Renal cortex interstitium (tissue), 15 donors: ENCODE measurements around the gene RAB5IF. TPM values are rescaled to one million over a fixed set of nuclear protein-coding genes. Genes with fewer than 3 reads are reported as not detected.
"Not testable (repeated sequence)": the region's sequence is repeated elsewhere in the genome, so short reads cannot be mapped to it uniquely, and the experiment has no call there.

ENCODE experiments used
- DNase-seq, 11 donors: peaks; one replicate each; pipeline ENCODE4 v3.0.0-alpha.2; 2013; ENCODE audit warnings: low read depth in 9 of 11, low spot score in 4 of 11; ENCODE audit errors: extremely low read depth in 1 of 11
- long read RNA-seq, 16 experiments: transcript quantifications; one replicate each; lab custom pipeline, GENCODE V29; 2026
- polyA plus RNA-seq, 3 donors: library from polyadenylated mRNA; unstranded; fragments of 120-200 nt; gene quantifications; one replicate each; pipeline ENCODE4 v1.2.1, GENCODE V29; 2013; ENCODE audit not compliant: insufficient read length in 3 of 3

Gene RAB5IF, protein sequence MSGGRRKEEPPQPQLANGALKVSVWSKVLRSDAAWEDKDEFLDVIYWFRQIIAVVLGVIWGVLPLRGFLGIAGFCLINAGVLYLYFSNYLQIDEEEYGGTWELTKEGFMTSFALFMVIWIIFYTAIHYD
- polyA plus RNA-seq: 10 to 100 TPM; 55.5 to 67.2 (median 62.4) TPM
- long read RNA-seq, donor 1, transcript RAB5IF-202 (4 exons, 1,114 nt): major isoform, 37 of 38 reads
- long read RNA-seq, donor 1, partial matches to known transcripts: 0 of 38 reads
- long read RNA-seq, donor 1, other reads (novel, unspliced or antisense): 0 of 38 reads
- long read RNA-seq, donor 2, transcript RAB5IF-202 (4 exons, 1,114 nt): major isoform, 32 of 41 reads
- long read RNA-seq, donor 2, partial matches to known transcripts: 6 of 41 reads
- long read RNA-seq, donor 2, other reads (novel, unspliced or antisense): 0 of 41 reads
- long read RNA-seq, donor 3, transcript RAB5IF-202 (4 exons, 1,114 nt): major isoform, 54 of 72 reads
- long read RNA-seq, donor 3, partial matches to known transcripts: 13 of 72 reads
- long read RNA-seq, donor 3, other reads (novel, unspliced or antisense): 0 of 72 reads
- long read RNA-seq, donor 4, transcript RAB5IF-202 (4 exons, 1,114 nt): major isoform, 36 of 40 reads
- long read RNA-seq, donor 4, partial matches to known transcripts: 0 of 40 reads
- long read RNA-seq, donor 4, other reads (novel, unspliced or antisense): 0 of 40 reads
- long read RNA-seq, donor 5, transcript RAB5IF-202 (4 exons, 1,114 nt): major isoform, 65 of 84 reads
- long read RNA-seq, donor 5, partial matches to known transcripts: 12 of 84 reads
- long read RNA-seq, donor 5, other reads (novel, unspliced or antisense): 0 of 84 reads
- long read RNA-seq, donor 6, transcript RAB5IF-202 (4 exons, 1,114 nt): major isoform, 23 of 25 reads
- long read RNA-seq, donor 6, partial matches to known transcripts: 0 of 25 reads
- long read RNA-seq, donor 6, other reads (novel, unspliced or antisense): 0 of 25 reads
- long read RNA-seq, donor 7, transcript RAB5IF-202 (4 exons, 1,114 nt): major isoform, 39 of 53 reads
- long read RNA-seq, donor 7, partial matches to known transcripts: 9 of 53 reads
- long read RNA-seq, donor 7, other reads (novel, unspliced or antisense): 0 of 53 reads
- long read RNA-seq, donor 8, transcript RAB5IF-202 (4 exons, 1,114 nt): major isoform, 82 of 118 reads
- long read RNA-seq, donor 8, partial matches to known transcripts: 31 of 118 reads
- long read RNA-seq, donor 8, other reads (novel, unspliced or antisense): 0 of 118 reads
- long read RNA-seq, donor 9, transcript RAB5IF-202 (4 exons, 1,114 nt): major isoform, 48 of 50 reads
- long read RNA-seq, donor 9, partial matches to known transcripts: 0 of 50 reads
- long read RNA-seq, donor 9, other reads (novel, unspliced or antisense): 0 of 50 reads
- long read RNA-seq, donor 10, transcript RAB5IF-202 (4 exons, 1,114 nt): major isoform, 36 of 44 reads
- long read RNA-seq, donor 10, partial matches to known transcripts: 5 of 44 reads
- long read RNA-seq, donor 10, other reads (novel, unspliced or antisense): 0 of 44 reads
- long read RNA-seq, donor 11, transcript RAB5IF-202 (4 exons, 1,114 nt): major isoform, 35 of 38 reads
- long read RNA-seq, donor 11, partial matches to known transcripts: 0 of 38 reads
- long read RNA-seq, donor 11, other reads (novel, unspliced or antisense): 0 of 38 reads
- long read RNA-seq, donor 12, transcript RAB5IF-202 (4 exons, 1,114 nt): major isoform, 23 of 25 reads
- long read RNA-seq, donor 12, partial matches to known transcripts: 0 of 25 reads
- long read RNA-seq, donor 12, other reads (novel, unspliced or antisense): 0 of 25 reads
- long read RNA-seq, donor 13, transcript RAB5IF-202 (4 exons, 1,114 nt): major isoform, 97 of 129 reads
- long read RNA-seq, donor 13, partial matches to known transcripts: 25 of 129 reads
- long read RNA-seq, donor 13, other reads (novel, unspliced or antisense): 0 of 129 reads
- long read RNA-seq, donor 14, transcript RAB5IF-202 (4 exons, 1,114 nt): major isoform, 38 of 54 reads
- long read RNA-seq, donor 14, partial matches to known transcripts: 12 of 54 reads
- long read RNA-seq, donor 14, other reads (novel, unspliced or antisense): 0 of 54 reads
- long read RNA-seq, donor 15, transcript RAB5IF-202 (4 exons, 1,114 nt): major isoform, 13 of 20 reads
- long read RNA-seq, donor 15, partial matches to known transcripts: 5 of 20 reads
- long read RNA-seq, donor 15, other reads (novel, unspliced or antisense): 0 of 20 reads
- long read RNA-seq, donor 16, transcript RAB5IF-204 (5 exons, 1,170 nt): minor isoform, 6 of 108 reads
- long read RNA-seq, donor 16, transcript RAB5IF-202 (4 exons, 1,114 nt): major isoform, 99 of 108 reads
- long read RNA-seq, donor 16, partial matches to known transcripts: 0 of 108 reads
- long read RNA-seq, donor 16, other reads (novel, unspliced or antisense): 0 of 108 reads

DNA sequence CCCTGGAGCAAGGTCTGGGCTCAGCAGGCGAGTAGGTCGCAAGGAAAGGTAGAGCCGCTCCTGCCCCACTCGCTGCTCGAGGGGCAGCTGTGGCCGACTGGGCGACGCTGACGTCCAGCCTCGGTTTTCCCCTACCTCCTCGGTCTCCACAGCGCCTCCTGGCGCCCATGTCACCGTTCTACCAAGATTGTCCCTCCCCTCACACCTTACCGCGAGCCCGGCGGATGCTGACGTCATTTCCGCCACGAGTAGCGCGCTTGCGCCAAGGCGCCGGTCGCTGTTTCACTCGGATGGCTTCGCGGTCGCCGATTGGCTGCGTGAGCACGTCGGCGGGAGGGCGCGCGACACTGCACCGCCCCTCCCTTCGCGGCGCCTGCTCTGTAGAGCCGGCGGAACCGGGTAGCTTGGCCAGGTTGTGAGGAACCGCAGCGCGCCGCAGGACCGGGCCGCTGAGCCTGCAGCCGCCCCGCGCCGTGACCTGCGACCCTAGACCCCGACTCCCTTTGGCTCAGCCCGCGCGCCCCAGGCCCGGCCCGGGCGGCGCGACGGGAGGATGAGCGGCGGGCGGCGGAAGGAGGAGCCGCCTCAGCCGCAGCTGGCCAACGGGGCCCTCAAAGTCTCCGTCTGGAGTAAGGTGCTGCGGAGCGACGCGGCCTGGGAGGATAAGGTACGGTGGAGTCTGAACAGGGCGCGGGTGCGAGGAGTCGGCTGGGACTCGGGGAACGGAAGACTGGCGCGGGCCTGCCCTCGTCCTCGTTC, at the start of gene RAB5IF:
Gene RAB5IF, plus strand, starts transcription at position 381 of the 759 bp plus-strand sequence. Its CDS starts 173 bp downstream, at position 554.
- DNase-seq: peak; percentile 98 to 100 (median 99)

DNA sequence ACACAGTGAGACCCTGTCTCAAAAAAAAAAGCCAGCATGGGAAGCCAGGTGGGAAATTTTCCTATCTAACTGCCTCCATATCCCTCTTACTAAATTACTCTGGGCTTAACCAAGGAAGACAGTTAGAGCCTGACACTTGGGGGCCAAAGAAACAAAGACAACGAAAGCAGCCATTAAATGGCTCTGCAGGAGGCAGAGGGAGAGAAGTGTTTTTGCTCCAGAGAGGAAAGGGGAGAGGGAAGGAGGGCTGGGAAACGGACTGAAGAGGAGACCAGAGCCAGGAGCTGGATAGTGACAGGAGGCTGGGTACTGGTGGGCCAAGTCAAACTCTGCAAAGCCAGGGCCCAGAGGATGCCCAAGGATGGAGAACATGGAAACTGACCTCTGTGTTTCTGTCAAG, 42.9 kb upstream of the RAB5IF start:
- no peak for DNase-seq

DNA sequence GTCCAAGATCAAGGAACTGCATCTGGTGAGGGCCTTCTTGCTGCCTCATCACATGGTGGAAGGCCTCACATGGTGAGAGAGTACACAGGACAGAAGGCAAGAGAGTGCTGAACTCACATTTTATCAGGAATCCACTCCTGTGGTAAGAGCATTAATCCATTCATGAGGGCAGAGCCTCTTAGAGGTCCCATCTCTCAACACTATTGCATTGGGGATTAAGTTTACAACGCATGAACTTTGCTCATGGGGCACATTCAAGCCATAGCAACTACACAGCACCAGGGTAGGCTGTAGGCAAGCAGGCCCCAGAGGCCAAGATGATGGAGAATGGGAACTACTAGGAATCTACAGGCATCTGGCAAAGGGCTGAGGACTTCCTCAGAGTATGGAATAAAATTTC, 42.2 kb upstream of the RAB5IF start:
- DNase-seq: no peak

DNA sequence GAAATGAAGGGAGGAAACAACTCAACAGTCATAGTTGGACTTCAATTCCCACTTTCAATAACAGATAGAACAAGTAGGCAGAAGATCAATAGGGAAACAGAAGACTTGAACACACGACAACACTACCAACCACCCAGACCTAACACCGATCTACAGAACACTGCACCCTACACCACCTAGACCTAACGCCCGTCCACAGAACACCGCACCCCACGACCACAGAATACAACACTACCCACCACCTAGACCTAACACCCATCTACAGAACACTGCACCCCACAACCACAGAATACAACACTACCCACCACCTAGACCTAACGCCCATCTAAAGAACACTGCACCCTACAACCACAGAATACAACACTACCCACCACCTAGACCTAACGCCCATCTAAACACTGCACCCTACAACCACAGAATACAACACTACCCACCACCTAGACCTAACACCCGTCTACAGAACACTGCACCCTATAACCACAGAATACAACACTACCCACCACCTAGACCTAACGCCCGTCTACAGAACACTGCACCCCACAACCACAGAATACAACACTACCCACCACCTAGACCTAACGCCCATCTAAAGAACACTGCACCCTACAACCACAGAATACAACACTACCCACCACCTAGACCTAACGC, 41.4 kb upstream of the RAB5IF start:
- DNase-seq: not testable (repeated sequence)

DNA sequence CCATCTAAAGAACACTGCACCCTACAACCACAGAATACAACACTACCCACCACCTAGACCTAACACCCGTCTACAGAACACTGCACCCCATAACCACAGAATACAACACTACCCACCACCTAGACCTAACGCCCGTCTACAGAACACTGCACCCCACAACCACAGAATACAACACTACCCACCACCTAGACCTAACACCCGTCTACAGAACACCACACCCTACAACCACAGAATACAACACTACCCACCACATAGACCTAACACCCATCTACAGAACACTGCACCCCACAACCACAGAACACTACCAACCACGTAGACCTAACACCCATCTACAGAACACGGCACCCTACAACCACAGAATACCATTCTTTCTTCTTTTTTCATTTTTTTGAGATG, 40.9 kb upstream of the RAB5IF start:
- DNase-seq: not testable (repeated sequence)

DNA sequence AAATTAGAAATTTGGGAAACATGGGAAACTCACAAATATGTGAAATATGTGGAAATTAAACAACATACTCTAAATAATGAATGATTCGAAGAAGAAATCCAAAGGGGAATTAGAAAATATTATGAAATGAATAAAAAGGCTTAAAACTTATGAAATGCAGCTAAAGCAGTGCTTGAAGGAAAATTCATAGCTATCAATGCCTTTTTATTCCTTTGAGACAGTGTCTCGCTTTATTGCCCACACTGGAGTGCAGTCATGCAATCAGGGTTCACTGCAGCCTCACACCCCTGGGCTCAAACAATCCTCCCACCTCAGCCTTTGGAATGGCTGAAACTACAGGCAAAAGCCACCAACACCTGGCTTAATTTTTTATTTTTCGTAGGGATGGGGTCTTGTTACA, 40.1 kb upstream of the RAB5IF start:
- no peak for DNase-seq

DNA sequence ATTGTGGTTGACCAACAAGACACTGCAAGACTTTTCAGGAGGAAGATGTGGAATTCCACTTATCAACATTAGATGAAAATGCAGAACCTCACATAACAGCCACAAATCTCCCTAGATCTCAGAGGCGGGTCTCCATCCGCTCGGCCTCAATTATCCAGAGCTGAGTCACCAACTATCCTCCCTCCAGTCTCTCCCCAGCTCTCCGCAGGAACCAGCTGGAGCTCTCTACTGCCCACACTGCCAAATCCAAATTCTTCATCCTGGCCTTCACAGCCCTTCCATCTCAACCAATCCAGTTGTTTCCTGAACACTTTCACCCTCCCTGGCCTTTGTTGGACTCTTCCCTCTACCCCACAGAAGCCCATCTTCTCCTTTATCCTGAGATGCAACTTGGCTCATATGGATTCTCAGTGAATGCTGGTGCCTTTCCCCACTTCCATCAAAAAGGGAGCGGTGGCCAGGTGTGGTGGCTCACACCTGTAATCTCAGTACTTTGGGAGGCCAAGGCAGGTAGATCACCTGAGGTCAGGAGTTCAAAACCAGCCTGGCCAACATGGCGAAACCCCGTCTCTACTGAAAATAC, 35.6 kb upstream of the RAB5IF start:
- DNase-seq: no peak

DNA sequence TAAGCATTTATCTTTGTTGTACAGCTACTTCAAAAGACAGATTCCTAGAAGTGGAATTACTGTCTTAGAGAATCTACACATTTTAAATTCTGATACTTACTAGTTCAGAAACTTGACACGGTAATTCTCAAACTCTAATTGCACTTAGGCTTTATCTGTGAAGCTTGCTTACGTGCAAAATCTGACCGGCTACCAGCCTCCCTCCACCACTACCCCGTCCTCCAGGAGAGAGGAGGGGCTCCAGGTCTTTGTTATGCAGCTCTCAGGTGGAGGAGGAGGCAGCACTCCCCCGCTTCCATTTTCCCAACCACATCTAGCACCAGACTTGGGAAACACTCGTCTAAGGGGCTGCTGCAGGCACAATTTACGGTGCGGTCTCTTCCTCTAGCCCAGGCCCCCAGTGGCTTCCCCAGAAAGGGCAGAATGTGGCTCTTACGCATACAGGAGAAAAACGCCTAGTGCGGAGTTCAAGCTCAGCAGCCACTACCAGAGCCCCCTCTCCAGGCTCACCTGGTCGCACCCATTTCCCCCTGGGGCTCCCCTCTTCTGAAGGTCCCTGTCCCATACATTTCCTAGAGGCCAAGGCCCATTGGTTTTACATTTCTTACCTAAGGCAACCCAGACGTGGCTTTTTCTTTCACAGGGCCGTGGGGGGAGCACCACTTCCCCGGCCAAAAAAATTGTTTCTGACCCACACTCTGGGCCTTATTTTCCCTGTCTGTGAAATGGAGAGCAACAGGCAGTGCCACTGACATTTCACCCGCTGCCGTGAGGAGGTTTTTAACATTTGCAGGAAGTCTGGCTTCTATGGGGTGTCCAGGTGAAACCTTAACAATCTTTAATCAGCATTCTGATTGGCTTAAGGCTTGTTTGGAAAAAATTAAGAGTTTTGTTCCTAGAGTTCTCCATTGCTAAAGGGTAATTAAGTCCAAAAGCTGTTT, 33.7 kb upstream of the RAB5IF start:
- DNase-seq: peak in 7 of 11 donors; percentile 40 to 76 (median 53)

DNA sequence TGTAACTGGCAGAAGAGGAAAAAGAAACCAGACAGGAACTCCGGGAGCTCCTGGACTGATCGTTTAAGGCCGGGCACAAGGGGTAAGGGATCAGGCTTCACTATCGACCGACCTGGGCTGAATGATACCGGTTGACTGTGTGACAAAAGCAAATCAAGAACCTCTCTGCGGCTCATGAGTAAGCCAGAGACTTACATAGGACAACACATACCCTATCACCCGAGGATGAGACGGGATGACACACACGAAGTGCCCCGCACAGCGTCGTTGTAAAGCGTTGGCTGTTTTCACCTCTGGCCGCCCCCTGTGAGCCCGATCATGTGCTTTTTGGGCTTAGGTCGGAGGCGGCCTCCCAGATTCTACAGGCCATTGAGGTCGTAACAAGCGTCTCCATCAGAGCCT, 32.9 kb upstream of the RAB5IF start:
- no peak for DNase-seq

DNA sequence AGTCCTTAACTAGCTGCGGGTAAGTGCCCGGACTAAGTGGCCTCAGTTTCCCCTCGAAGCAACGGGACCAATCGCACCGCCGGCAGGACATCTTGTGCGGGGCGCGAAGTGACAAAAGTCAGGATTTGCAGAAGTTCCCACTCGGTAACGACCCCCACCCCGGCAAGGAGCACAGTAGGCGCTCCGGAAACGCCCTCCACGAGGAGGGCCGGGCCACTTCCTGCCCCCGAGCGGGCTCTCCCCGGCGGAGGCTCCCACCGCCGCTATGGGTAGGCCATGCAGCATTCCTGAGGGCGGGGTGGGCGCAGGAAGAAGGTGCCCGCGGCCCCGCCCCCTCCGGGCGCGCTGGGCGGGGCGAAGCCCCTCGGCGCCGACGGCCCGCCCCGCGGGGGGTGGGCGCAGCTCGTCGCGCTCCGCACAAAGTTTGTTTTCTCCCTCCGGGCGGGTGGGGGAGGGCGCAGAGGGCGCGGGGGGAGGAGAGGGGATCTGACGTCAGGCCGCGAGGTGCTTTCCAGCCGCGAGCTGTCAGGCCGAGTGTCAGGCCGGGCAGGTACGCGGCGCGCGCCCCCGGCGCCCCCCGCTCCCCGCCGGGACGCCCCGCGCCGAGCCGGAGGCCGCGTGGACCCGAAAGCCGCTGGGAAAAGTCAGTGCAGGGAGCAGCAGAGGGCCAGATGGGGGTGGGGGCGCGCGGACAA, 32.3 kb upstream of the RAB5IF start, which contains the start of gene TGIF2:
Gene TGIF2, plus strand, starts transcription at position 495 of the 695 bp plus-strand sequence. CDS start 5,178 bp downstream, outside the sequence.
- DNase-seq: peak in 10 of 11 donors; percentile 68 to 94 (median 90)

DNA sequence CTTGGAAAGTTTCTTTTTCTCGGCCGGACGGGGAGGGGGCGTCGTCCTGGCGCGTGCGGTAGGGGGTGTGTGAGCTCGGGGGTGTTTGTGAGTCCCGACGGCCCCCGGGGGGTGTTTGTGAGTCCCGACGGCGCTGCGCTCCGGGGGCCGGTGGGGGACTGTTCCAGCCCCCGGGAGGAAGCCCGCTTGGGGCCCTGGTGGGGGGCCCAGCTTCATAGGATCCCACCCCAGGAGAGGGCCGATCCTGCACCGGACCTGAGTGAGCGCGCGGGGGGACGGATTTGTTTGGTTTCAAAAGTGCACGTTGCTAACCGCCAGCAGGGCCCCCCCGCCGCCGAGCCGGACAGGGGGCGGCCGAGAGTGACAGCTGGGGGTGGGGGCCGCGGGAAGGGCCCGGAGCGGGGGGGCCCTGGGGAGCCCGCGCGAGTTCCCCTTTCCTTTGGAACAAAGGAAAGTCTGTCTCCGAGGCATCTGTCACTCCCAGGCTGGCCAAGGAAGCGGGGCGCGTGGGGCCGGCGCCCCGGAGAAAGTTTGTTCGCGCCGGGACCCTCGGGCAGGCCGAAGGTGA, 31.7 kb upstream of the RAB5IF start:
- DNase-seq: peak in 4 of 11 donors; percentile 30 to 43 (median 36)

DNA sequence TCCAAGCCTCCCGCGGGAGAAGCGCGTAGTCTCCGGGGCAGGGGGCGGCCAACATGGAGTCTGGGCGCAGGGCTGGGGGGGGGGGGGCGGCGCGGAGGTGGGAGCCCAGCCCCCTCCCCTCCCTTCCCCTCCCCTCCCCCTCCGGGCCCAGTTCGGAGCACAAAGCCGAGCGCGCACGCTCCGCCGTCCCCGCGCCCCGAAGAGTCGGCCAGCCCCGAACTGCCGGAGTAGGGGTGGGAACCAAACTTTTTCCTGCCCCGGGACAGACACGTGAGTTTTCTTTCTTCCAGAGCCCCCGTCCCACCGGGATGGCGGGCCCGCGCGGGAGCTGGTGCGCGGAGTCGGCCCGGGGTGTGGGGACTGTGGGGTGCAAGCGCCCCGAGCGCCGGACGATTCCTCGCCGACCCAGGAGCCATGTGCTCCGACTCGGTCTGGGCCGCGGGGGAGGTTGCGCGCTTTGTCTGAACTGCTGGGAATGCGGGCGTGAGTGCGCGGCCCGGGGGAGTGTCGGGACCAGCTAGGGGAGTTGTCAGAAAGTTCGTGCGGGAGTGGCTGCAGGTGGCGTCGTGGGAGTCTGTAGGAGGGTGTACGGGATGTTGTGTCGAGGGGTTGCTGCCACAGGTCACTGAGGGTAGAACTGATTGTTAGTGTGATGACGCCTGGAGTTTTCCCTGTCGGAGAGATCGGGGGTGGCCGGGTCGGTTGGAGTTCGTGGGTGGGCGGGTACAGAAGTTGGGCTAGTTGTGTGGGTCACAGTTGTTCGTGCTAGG, 31.0 kb upstream of the RAB5IF start:
- DNase-seq: peak in 8 of 11 donors; percentile 49 to 82 (median 75)
